Testis (tissue), 2 donors: ENCODE data around the gene INTS4.

ENCODE experiments used
- POLR2A ChIP-seq: fragments of 450-650 bp; IDR thresholded peaks from one replicate; pipeline ENCODE4 v1.6.1; 2017; ENCODE audit warnings: antibody characterized with exemption, mild to moderate bottlenecking, moderate library complexity
- TF ChIP-seq, protein P1 (sequence below), 3 experiments: fragments of 450-650 bp in 2 of 3; fragments of 200-600 bp in 1 of 3; sonication (generic) in 1 of 3; IDR thresholded peaks; one replicate each; pipeline ENCODE4 v1.5.1; 2016 to 2019; ENCODE audit warnings: antibody characterized with exemption in 3 of 3, mild to moderate bottlenecking in 2 of 3, moderate library complexity in 1 of 3

DNA sequence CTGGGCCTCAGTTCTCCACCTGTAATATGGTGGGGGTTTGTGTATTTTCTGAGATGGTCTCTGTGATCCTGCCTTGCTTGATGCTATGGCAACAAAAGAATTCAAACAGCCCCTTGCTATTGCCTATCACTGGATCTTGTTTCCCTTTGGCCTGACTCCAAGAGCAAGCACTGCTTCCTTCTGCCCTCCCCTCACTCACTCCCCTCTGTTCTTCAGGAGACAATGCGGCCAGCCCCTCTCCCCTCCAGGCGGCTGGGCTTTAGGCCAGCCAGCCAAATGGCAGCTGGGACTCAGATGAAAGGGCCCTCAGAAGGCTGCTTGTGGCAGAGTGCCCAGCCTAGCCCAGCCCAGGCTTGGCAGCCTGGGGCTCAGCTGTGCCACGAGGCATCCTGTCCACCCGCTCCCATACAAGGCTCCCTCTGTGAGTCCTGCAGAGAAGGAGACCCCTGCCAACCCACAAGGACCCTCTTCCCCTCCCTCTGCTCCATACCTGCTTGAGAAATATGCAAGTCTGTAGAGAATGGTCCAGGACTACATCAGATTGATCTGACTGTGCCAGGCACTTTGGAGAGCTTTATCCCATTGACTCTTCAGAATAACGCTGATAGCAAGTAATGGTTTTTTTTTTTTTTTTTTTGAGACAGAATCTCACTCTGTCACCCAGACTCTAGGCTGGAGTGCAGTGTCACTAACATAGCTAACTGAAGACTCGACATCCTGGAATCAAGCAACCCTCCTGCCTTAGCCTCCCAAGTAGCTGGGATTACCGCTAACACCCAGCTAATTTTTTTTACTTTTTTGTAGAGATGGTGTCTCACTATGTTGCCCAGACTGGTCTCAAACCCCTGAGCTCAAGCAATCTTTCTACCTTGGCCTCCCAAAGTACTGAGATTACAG is 36.2 kb upstream of the INTS4 start:
- TF ChIP-seq POLR2A, result no peak
- TF ChIP-seq, protein P1, sequence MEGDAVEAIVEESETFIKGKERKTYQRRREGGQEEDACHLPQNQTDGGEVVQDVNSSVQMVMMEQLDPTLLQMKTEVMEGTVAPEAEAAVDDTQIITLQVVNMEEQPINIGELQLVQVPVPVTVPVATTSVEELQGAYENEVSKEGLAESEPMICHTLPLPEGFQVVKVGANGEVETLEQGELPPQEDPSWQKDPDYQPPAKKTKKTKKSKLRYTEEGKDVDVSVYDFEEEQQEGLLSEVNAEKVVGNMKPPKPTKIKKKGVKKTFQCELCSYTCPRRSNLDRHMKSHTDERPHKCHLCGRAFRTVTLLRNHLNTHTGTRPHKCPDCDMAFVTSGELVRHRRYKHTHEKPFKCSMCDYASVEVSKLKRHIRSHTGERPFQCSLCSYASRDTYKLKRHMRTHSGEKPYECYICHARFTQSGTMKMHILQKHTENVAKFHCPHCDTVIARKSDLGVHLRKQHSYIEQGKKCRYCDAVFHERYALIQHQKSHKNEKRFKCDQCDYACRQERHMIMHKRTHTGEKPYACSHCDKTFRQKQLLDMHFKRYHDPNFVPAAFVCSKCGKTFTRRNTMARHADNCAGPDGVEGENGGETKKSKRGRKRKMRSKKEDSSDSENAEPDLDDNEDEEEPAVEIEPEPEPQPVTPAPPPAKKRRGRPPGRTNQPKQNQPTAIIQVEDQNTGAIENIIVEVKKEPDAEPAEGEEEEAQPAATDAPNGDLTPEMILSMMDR (IDR thresholded peaks at IDR 0.05), result no peak
